ENCODE data around the gene MAP7D3.
"Not testable (repeated sequence)": the region's sequence is repeated elsewhere in the genome, so short reads cannot be mapped to it uniquely, and the experiment has no call there.

DNA sequence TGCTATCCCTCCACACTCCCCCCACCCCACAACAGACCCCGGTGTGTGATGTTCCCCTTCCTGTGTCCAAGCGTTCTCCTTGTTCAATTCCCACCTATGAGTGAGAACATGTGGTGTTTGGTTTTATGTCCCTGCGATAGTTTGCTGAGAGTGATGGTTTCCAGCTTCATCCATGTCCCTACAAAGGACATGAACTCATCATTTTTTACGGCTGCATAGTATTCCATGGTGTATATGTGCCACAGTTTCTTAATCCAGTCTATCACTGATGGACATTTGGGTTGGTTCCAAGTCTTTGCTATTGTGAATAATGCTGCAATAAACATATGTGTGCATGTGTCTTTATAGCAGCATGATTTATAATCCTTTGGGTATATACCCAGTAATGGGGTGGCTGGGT is 49.5 kb upstream of the MAP7D3 start, which contains the start of gene ADGRG4:
- not testable (repeated sequence) for TF ChIP-seq POLR2A (IDR thresholded peaks at IDR 0.05)
- TF ChIP-seq, protein P1, sequence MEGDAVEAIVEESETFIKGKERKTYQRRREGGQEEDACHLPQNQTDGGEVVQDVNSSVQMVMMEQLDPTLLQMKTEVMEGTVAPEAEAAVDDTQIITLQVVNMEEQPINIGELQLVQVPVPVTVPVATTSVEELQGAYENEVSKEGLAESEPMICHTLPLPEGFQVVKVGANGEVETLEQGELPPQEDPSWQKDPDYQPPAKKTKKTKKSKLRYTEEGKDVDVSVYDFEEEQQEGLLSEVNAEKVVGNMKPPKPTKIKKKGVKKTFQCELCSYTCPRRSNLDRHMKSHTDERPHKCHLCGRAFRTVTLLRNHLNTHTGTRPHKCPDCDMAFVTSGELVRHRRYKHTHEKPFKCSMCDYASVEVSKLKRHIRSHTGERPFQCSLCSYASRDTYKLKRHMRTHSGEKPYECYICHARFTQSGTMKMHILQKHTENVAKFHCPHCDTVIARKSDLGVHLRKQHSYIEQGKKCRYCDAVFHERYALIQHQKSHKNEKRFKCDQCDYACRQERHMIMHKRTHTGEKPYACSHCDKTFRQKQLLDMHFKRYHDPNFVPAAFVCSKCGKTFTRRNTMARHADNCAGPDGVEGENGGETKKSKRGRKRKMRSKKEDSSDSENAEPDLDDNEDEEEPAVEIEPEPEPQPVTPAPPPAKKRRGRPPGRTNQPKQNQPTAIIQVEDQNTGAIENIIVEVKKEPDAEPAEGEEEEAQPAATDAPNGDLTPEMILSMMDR (IDR thresholded peaks at IDR 0.05): not testable (repeated sequence)
